ENCODE measurements around the gene SMYD3. TPM values are rescaled to one million over a fixed set of nuclear protein-coding genes. Genes with fewer than 3 reads are reported as not detected.

The SMYD3 gene
- total and polyA plus RNA-seq, 9 of the 15 experiments (the other 6 are each of a cell fraction or from before 2014, with no cell fraction given) = 128 to 440 (median 197) TPM

- TF ChIP-seq FIP1L1 (IDR thresholded peaks at IDR 0.05; ENCODE audit: low read depth, low read length, poor library complexity, severe bottlenecking) (no peak), ATF2 (CRISPR knock-in tag; IDR thresholded peaks at IDR 0.05) (no peak), ELF4 (CRISPR knock-in tag; IDR thresholded peaks at IDR 0.05) (no peak), RUNX1 (IDR thresholded peaks at IDR 0.05; ENCODE audit: low read depth) (no peak)
- TF ChIP-seq, protein P1, sequence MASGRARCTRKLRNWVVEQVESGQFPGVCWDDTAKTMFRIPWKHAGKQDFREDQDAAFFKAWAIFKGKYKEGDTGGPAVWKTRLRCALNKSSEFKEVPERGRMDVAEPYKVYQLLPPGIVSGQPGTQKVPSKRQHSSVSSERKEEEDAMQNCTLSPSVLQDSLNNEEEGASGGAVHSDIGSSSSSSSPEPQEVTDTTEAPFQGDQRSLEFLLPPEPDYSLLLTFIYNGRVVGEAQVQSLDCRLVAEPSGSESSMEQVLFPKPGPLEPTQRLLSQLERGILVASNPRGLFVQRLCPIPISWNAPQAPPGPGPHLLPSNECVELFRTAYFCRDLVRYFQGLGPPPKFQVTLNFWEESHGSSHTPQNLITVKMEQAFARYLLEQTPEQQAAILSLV (tag; IDR thresholded peaks at IDR 0.05) = no peak
Measured at GRCh38 chr1:246159279-246160227, 347.5 kb downstream of the SMYD3 start (continued).

DNA sequence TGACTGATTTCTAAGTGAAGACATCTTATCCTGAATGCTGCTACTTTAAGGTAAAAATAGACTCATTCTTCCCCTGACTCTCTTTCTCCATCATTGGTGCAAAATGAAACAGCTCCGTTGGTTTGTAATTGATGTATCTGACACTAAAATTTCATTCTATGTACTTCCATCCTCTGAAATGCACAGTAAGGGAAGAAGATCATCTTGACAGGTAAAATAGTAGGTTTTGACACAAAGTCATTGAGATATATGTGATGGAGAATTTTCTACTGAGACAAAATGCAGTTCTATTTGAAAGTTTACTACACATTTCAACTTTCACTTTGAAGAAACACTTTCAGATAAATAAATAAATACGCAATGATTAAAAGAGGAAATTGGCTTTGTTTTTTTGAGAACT lies 348.9 kb downstream of the SMYD3 start:
- H4K20me1 ChIP-seq (replicated peaks; ENCODE audit: control insufficient read depth, insufficient read depth, low read length) = no peaks in the 10 kb centered on the region
- H3K27ac ChIP-seq (ENCODE audit: extremely low read depth, low read depth, low read length) = no peak overlapping the region
- no peak overlapping the region for H3K4me2 ChIP-seq (ENCODE audit: insufficient read depth, low read length)
- FAIRE-seq = no peak
- intact Hi-C loops (cut with micrococcal nuclease) = no loop called here
- H3K9me3 ChIP-seq (replicated peaks; ENCODE audit: control insufficient read depth, insufficient read depth, low read depth, low read length) = no peaks in the 10 kb centered on the region
- CTCF ChIA-PET (ENCODE audit: low intra/inter-chr PET ratio) = no interaction called here
- H3K4me1 ChIP-seq (replicated peaks in 1 of 2; ENCODE audit: control insufficient read depth in 2 of 2, insufficient read depth in 2 of 2, low read length in 2 of 2) = peaks cover 5 to 47% of the 10 kb centered on the region in 2 experiments
- BruUV-seq (replicated peaks) = no TSS peak
- no peak for ATAC-seq
- H3K79me2 ChIP-seq (ENCODE audit: control insufficient read depth, insufficient read depth, low read length) = no peaks in the 10 kb centered on the region; the same call in 2 of the 3 replicates
- no peak overlapping the region for H3K4me3 ChIP-seq
- H3K36me3 ChIP-seq (ENCODE audit: control insufficient read depth, insufficient read depth, low read length) = no peaks in the 10 kb centered on the region
- 65% methylated on average over 2 of the region's 2 CpGs for WGBS (ENCODE audit: insufficient coverage, low coverage, missing lambda C conversion rate)
- POLR2A ChIA-PET = interaction anchor here (0.9 to 1.8 kb wide), 2 partner anchors 17 to 18 kb away, joined by 3 to 4 read pairs; no protein-coding TSS in a partner anchor
- no peaks in the 10 kb centered on the region for H3K9me1 ChIP-seq (ENCODE audit: control insufficient read depth, insufficient read depth, low read length)
- no peaks in the 10 kb centered on the region; a peak in 1 of 5 replicates for H3K27me3 ChIP-seq (ENCODE audit: control insufficient read depth in 2 of 2, insufficient read depth in 2 of 2, low read length in 2 of 2)
- in situ Hi-C loops (cut with MboI) = no loop called here
- DNase-seq (ENCODE audit: extremely low read depth in 1 of 4, low spot score in 3 of 4) = no peak
- H2AFZ ChIP-seq (ENCODE audit: low read depth, low read length) = no peak overlapping the region
- H3K9ac ChIP-seq (ENCODE audit: insufficient read depth in 1 of 2, low read depth in 2 of 2, low read length in 2 of 2) = no peak overlapping the region
- TF ChIP-seq CHCHD3 (CRISPR knock-in tag; IDR thresholded peaks at IDR 0.05) (no peak), E2F8 (IDR thresholded peaks at IDR 0.05; ENCODE audit: low read depth, partially characterized antibody) (no peak), EGR1 (conservative IDR thresholded peaks at IDR 0.05) (no peak), TBL1XR1 (IDR thresholded peaks at IDR 0.05; ENCODE audit: low read length in 2 of 2) (no peak)
- TF ChIP-seq, protein P2, sequence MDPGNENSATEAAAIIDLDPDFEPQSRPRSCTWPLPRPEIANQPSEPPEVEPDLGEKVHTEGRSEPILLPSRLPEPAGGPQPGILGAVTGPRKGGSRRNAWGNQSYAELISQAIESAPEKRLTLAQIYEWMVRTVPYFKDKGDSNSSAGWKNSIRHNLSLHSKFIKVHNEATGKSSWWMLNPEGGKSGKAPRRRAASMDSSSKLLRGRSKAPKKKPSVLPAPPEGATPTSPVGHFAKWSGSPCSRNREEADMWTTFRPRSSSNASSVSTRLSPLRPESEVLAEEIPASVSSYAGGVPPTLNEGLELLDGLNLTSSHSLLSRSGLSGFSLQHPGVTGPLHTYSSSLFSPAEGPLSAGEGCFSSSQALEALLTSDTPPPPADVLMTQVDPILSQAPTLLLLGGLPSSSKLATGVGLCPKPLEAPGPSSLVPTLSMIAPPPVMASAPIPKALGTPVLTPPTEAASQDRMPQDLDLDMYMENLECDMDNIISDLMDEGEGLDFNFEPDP (CRISPR knock-in tag; IDR thresholded peaks at IDR 0.05) = no peak

Data from K562 (cell line).